RPMI8226 (cell line): ENCODE results near the gene PARP8.
A peak's percentile ranks its signal among the peaks of the same experiment; 100 is the strongest.
"Not testable (repeated sequence)": the region's sequence is repeated elsewhere in the genome, so short reads cannot be mapped to it uniquely, and the experiment has no call there.

ENCODE experiments used
- DNase-seq: peaks from one replicate; pipeline ENCODE4 v3.0.0-alpha.2; 2015

Gene PARP8, protein sequence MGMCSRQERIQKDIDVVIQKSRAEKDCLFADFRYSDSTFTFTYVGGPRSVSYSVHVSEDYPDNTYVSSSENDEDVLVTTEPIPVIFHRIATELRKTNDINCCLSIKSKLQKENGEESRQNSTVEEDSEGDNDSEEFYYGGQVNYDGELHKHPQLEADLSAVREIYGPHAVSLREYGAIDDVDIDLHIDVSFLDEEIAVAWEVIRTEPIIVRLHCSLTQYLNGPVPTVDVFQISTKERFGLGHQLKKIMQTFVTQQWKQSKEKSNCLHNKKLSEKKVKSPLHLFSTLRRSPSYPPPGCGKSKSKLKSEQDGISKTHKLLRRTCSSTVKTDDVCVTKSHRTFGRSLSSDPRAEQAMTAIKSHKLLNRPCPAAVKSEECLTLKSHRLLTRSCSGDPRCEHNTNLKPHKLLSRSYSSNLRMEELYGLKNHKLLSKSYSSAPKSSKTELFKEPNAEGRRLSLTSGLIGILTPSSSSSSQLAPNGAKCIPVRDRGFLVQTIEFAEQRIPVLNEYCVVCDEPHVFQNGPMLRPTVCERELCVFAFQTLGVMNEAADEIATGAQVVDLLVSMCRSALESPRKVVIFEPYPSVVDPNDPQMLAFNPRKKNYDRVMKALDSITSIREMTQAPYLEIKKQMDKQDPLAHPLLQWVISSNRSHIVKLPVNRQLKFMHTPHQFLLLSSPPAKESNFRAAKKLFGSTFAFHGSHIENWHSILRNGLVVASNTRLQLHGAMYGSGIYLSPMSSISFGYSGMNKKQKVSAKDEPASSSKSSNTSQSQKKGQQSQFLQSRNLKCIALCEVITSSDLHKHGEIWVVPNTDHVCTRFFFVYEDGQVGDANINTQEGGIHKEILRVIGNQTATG

GRCh38 chr5:50666261-50667022, at the start of gene PARP8:
TSS of gene PARP8 (plus strand) at chr5:50666637. CDS start at chr5:50667096, 459 bp downstream.
- peak; percentile 76 for DNase-seq

GRCh38 chr5:50623666-50624065, 42.8 kb upstream of the PARP8 start:
- DNase-seq: no peak

DNA sequence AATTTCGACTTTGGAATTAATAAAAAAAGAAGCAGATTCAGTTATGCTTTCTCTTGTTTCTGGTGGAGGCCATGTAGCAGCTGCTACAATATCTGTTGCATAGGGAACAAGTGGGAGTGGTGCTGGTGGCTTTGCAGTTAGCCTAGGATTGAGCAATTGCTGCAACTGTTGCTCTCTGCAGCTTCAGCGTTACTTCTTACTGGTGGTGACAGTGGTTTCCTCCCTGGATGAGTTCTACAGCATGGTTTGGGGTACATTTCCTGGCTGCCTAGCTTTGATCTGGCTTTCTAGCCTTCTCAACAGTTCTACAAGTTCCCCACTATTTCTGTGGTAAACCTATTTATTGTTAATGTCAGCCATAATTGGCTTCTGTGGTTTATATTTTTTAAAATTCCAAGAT, 31.6 kb upstream of the PARP8 start:
- not testable (repeated sequence) for DNase-seq

GRCh38 chr5:50637576-50637975, 28.9 kb upstream of the PARP8 start:
- DNase-seq: not testable (repeated sequence)

DNA sequence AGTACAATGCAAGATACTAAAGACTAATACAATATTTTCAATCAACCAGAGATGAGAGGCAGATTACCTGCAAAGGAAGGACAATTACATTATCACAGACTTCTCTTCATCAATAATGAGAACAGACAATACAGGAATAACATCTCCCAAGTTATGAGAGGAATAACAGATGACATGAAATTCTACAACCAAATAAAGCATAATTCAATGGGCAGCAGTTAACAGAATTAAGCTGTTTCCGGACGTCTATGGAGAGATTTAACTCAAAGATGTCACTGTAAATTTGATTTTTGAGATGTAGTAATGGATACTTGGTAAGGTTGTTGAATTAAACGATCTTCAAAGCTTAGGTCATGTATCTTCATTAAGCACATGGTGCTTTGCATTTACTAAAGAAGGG, 19.8 kb upstream of the PARP8 start:
- no peak for DNase-seq

DNA sequence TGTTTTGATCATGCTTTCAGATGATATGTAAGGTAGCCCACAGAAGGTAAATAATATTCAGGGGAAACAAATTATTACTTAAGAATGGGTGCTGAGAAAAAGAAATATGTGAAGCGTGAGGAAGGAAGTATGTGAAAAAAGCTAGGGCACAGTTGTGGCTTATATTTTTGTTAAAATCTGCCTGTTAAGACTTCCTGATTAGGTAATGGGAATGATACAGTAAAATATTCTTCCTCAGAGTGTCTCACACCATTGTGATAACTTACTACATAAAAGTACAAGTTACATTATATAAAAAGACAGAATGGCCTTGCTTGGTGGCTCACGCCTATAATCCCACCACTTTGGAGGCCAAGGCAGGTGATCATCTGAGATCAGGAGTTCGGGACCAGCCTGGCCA, 18.7 kb upstream of the PARP8 start:
- no peak for DNase-seq

GRCh38 chr5:50653946-50654345, 12.5 kb upstream of the PARP8 start:
- DNase-seq: peak; percentile 81

DNA sequence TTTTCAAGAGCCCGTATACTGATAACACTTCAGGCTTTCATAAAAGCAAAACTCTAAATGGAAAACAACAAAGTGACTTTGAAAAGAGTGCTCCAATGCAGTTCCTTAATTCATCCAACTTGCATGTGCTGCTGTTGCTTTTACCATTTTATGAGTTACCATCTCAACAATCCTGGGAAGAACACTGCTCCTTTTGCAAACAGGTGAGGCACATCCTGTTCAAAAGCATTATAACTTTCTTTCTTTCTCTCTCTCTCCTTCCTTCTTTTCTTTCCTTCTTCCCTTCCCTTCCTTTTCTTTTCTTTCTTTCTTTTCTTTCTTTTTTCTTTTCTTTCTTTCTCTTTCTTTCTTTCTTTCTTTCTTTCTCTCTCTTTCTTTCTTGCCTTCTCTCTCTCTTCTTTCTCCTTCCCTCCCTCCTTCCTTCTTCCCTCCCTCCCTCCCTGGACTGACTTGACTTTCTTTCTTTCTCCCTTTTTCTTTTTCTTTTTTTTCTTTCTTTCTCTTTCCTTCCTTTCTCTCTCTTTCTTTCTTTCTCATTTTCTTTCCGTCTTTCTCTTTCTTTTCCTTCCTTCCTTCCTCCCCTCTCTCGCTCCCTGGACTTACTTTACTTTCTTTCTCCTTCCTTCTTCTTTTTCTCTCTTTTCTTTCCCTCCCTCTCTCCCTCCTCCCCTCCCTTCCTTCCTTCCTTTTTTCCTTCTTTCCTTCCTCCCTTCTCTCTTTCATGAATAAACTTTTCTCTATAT, 11.2 kb upstream of the PARP8 start:
- no peak for DNase-seq

DNA sequence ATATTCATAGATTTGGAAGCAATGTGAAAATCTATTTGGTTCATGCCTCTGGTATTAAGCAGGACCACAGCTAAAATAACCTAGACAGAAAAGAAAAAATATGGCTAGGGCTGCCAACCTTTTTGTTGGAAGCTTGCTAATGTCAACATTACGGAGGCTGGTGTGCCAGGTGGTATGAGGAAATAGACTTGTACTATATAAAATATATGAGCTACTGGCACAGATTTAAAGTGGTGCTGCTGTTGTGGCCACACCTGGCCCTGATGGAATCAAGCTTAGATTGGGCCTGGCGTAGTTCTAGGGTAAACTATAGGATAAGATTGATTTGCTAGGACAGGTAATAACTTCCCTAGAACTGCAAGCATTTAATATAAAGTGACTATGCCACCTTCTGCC, 10.6 kb upstream of the PARP8 start:
- no peak for DNase-seq

- no peak for DNase-seq
Observed at GRCh38 chr5:50657044-50657443, 9.4 kb upstream of the PARP8 start.

DNA sequence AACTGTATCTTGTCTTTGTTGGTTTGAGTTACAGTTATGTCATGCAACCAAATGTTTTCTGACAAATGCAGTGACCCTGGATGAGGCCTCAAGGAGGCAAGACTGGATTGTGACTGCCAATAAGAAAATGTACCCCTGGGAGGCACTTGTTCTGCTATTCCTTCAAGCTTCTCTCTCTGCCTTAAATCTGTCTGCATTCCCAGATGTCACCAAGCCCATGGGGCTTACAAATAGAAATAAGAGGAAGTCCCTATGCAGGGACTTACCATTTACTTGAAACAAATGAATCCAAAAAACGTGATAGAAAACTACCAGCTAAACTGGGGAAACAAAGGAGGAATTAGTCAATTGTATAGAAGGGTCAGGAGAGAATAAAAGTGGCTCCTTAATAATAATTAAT, 8.2 kb upstream of the PARP8 start:
- no peak for DNase-seq

DNA sequence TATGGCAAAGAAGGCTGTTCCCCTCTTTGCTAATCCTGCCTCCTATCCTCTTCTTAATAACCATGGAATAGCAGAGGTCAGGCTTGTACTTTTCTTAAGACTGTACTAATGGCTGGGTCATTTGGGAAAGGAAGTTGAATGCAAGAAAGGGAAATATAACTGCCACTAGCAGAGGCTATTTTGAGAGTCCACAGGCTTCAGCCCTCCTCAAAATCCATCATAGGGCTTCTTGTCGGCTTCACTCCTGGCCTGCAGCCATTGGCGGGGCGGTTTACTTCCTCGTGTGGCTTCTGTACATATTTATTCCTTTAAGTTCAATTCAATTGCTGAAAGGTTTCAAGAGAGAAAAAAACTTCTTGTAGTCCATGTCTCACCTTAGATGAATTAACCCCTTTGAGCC, 2.8 kb upstream of the PARP8 start:
- no peak for DNase-seq

DNA sequence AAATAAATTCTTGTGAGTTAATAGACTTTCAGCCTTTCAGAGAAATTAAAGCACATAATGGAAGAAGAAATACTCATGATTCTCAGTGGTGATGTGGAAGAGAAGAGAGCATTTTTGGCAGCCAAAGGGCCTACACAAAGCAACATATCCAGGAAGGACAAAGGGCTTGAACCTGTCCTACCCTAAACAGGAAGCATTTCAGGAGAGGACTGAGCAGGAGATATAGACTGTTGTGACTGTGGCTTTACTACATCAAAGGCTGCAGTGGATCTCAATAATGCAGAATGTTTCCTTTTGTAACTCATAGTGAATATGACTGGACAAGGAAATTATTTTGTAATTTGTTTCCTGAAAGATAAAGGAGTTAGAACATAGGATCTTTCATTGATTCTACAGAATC, 1.3 kb upstream of the PARP8 start:
- no peak for DNase-seq

DNA sequence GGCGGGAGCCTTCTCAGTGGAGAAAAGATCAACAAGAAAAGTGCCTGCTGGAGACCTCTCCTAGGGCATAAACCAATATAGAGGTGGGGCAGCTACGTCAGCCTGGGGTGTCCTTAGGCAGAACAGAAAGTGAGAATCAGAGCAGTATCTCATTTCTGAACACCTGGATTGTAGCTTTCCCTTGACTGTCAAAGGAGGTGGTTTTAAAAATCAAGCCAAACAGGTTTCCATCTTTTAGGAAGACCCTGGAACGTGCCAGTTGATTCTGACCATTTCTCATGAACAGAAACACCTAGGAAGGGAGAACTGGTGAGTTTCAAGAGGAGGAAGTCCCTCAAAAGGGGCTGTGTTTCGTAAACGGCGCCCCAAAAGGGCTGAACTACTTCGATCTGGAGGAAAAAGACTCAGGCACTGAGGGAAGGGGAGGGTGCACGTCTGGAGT, 655 bp upstream of the PARP8 start:
- DNase-seq: peak; percentile 68

DNA sequence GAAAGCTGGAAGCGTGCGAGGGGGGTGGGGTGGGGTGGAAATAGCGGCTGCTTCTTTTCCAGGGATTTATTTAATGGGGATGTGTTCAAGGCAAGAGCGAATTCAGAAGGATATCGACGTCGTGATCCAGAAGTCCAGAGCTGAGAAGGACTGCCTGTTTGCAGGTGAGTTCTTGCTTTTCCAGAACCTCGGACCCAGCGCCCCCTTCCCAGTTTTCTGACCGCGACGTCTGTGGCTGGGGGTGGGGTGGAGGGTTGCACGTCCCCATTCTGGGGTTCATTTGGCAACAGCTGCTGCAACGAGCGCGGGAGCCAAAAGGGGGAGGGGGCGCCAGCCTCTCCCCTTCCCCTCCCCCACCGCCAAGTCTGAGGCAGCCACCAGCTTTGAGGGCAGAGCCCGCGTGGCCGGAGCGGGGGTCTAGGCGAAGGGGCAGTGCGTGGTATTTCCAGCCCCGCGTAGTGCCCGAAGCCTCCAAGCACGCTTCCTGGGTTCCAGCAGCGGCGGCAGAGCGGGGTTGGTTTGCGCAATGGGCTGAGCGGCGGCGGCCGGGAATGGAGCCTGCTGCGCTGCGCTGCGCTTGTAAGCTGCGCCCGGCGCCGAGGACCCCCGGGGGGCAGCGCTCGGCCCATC, 701 bp downstream of the PARP8 start:
- DNase-seq: peak; percentile 62

DNA sequence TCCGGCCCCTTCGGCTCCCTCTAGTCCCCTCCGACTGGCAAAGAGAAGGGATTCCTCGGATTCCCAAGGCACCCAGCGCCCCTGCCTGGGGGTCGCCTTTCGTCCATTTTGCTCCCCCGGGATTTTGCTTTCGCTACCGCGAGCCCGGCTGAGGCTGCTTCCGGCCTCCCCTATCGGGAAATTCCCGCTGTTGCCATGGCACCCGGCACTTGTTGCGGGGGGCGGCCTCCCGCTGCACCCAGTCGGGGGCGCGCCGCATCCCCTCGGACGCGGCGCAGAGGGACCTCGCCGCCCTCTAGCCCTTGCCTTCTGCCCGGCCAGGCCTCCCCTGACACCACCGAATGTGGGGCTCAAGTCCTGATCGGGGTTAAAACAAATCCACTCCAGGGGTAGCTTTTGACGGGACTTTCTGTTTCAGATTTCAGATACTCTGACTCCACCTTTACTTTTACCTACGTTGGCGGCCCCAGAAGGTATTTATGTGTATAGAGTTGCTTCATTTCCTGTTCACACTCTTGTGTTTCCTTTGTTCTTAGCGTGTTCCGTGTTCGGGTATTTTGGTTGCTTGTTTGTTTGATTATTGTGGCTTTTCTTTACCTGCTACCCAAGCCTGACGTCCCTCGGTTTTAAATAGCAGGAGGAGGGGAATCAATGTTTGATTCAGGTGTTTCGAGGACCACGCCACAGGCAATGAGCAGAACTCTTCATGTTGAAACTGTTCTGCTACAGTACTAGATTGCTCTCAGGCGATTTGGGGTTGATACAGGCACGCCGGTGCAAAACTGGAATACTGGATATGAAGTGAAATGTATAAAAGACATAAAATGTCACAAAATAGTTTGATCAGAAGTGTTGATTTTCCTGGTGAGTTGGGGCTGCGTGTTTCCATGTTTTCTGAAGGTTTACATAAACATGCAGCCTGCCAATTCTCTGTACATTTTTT, 1.5 kb downstream of the PARP8 start:
- DNase-seq: peak; percentile 82

- DNase-seq: not testable (repeated sequence)
Observed at GRCh38 chr5:50668636-50669035, 2.2 kb downstream of the PARP8 start.

DNA sequence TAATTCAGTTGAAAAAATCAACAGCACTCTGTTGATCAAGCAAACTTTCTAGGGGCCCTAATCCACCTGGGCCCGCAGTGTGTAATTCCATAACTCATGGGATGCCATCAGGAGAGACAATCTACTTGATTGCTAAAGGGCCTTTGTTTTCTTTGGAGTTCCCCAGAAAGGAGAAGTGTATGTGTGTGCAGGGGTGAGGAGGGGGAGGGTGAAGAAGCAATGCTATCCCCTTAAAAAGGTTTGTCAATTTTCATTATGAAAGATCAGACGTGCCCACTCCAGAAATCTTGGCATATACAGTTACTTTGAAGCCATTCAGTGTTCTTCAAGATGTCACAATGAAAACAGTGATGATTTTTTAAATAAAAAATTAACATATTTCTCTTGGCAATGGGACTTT, 6.2 kb downstream of the PARP8 start:
- DNase-seq: no peak

DNA sequence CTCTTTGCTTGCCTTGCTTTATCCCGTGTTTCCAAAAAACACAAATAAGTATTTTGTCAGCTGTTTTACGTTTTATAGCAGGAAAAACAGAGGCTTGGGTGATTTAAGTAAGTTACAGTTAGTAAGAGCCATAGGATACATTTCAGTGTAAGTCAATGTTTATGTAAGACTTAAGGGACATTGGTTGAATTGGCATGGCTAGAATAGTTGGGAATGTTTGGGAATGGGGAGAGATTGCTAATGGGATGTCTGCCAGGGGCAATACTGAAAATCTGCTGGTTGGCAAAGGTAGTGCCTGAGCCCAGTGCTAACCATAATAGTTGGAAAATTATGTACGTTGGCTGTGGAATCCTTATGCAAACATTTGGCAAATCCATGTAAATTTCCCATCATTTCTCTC, 7.0 kb downstream of the PARP8 start:
- DNase-seq: not testable (repeated sequence)

DNA sequence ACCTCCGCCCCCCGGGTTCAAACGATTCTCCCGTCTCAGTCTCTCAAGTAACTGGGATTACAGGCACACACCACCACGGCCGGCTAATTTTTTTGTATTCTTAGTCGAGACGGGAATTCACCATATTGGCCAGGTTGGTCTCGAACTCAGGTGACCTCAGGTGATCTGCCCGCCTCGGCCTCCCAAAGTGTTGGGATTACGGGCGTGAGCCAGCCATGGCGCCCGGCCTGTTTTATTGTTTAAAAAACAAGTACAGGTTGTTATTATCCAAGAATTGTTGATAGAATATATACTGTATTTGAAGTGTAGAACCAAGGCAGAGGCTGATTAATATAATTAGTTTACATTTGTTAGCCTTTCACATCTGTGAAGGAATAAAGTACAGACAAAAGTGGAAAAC, 8.9 kb downstream of the PARP8 start:
- no peak for DNase-seq

GRCh38 chr5:50679554-50679953, 13.1 kb downstream of the PARP8 start:
- not testable (repeated sequence) for DNase-seq
